ENCODE measurements around the gene ZBTB17. TPM values are rescaled to one million over a fixed set of nuclear protein-coding genes. Genes with fewer than 3 reads are reported as not detected.

Gene ZBTB17
- total RNA-seq, 1 donor from 2014 or later = 24.7 TPM

DNA sequence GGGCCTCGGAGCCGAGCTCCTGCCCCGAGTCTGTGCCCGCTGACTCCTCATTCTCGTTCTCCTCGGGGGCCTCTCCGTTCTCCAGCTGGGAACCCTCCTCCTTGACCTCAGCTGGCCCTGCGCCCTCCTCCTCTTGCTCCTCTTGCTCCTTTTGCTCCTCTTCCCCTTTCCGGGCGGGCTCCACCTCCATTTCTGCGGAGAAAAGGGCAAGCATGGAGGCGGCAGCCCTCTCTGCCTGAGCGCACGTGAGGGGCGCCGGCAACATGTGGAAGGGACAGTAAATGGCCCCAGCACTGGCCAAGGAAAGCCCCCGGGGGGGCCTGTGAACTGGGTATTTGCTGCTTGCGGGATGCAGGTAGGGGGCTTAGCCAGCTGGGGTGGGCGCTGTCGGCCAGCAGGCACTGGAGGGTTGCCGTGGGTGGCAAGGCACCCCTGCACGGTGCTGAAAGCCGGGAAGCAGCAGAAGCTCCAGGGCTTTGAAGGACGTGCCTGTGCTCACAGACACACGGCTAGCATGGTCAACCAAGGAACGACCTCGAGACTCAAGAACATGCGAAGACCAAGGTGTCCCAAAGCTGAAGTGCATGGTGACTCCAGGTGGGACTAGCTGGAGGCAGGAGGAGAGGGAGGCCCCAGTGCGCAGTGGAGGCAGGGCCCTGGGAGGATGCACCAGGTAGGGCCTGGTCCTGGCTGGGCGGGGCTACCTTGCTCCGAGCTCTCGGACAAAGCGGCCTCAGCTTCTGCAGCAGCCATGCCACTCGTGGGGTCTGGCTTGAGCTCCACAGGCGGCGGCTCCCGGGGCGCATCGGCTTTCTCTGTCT lies 30.7 kb downstream of the ZBTB17 start:
- H3K4me3 ChIP-seq = no peak overlapping the region
- H3K4me1 ChIP-seq = peaks cover 23% of the 10 kb centered on the region
- no peak for DNase-seq
- TF ChIP-seq, protein P1, sequence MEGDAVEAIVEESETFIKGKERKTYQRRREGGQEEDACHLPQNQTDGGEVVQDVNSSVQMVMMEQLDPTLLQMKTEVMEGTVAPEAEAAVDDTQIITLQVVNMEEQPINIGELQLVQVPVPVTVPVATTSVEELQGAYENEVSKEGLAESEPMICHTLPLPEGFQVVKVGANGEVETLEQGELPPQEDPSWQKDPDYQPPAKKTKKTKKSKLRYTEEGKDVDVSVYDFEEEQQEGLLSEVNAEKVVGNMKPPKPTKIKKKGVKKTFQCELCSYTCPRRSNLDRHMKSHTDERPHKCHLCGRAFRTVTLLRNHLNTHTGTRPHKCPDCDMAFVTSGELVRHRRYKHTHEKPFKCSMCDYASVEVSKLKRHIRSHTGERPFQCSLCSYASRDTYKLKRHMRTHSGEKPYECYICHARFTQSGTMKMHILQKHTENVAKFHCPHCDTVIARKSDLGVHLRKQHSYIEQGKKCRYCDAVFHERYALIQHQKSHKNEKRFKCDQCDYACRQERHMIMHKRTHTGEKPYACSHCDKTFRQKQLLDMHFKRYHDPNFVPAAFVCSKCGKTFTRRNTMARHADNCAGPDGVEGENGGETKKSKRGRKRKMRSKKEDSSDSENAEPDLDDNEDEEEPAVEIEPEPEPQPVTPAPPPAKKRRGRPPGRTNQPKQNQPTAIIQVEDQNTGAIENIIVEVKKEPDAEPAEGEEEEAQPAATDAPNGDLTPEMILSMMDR (IDR thresholded peaks at IDR 0.05; ENCODE audit: borderline replicate concordance) = no peak
- no peaks in the 10 kb centered on the region for H3K9me3 ChIP-seq (replicated peaks)
- intact Hi-C loops (cut with micrococcal nuclease) = no loop called here
- peaks cover 78% of the 10 kb centered on the region for H3K36me3 ChIP-seq
- no peaks in the 10 kb centered on the region for H3K27me3 ChIP-seq (ENCODE audit: low read depth)
- H3K27ac ChIP-seq (replicated peaks) = no peak overlapping the region

DNA sequence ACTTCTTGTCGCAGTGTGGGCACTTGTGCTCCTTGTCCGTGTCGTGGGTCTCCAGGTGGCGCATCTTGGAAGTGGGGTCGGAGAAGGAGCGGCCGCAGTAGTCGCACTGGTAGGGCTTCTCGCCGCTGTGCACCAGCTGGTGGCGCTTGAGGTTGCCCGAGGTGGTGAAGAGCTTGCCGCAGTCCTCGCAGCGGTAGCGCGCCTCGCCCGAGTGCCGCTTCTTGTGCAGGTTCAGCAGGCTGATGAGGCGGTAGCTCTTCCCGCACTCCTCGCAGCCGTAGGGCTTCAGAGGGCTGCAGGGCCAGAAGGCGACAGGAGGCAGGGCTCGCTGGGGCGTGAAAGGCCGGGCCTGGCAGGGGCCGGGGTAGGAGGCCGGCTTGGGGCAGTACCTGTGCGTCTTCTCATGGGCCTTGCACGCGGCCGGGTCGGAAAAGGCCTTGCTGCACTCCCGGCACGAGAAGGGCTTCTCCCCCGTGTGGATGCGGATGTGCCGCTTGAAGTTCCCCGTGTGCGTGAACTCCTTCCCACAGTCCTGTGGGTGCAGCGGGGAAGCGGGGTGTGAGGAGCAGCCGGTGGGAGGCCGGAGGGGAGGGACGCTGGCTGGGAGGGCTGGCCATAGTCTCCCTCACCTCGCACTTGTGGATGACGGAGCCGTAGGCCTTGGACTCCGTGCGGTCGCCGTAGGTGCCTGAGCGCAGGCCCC lies 31.4 kb downstream of the ZBTB17 start:
- DNase-seq = no peak
- intact Hi-C loops (cut with micrococcal nuclease) = no loop called here
- Histone ChIP-seq H3K4me1 (peaks cover 21% of the 10 kb centered on the region), H3K36me3 (peaks cover 86% of the 10 kb centered on the region), H3K9me3 (replicated peaks) (no peaks in the 10 kb centered on the region), H3K4me3 (no peak overlapping the region), H3K27me3 (ENCODE audit: low read depth) (no peaks in the 10 kb centered on the region), H3K27ac (replicated peaks) (no peak overlapping the region)
- TF ChIP-seq, protein P1 (IDR thresholded peaks at IDR 0.05; ENCODE audit: borderline replicate concordance) = no peak

DNA sequence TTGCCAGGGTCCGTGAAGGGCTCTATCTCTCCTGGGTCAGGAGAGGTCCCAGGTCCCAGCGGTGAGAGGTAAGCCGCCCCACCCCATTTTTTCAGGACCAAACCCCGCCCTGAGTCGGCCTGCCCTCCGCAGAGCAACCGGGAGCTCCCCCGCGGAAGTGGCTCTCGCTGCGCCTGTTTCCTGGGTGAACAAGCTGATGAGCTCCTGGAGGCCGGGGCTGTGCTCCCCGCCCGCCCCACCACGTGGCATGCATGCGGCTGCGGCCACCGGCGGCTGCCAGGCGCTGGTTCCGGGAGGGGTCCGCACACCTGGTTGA lies 32.0 kb downstream of the ZBTB17 start:
- intact Hi-C loops (cut with micrococcal nuclease) = no loop called here
- Histone ChIP-seq H3K27ac (replicated peaks) (no peak overlapping the region), H3K27me3 (ENCODE audit: low read depth) (no peaks in the 10 kb centered on the region), H3K9me3 (replicated peaks) (no peaks in the 10 kb centered on the region), H3K4me1 (peaks cover 21% of the 10 kb centered on the region), H3K4me3 (no peak overlapping the region), H3K36me3 (peaks cover 91% of the 10 kb centered on the region)
- TF ChIP-seq, protein P1 (IDR thresholded peaks at IDR 0.05; ENCODE audit: borderline replicate concordance) = no peak
- no peak for DNase-seq

DNA sequence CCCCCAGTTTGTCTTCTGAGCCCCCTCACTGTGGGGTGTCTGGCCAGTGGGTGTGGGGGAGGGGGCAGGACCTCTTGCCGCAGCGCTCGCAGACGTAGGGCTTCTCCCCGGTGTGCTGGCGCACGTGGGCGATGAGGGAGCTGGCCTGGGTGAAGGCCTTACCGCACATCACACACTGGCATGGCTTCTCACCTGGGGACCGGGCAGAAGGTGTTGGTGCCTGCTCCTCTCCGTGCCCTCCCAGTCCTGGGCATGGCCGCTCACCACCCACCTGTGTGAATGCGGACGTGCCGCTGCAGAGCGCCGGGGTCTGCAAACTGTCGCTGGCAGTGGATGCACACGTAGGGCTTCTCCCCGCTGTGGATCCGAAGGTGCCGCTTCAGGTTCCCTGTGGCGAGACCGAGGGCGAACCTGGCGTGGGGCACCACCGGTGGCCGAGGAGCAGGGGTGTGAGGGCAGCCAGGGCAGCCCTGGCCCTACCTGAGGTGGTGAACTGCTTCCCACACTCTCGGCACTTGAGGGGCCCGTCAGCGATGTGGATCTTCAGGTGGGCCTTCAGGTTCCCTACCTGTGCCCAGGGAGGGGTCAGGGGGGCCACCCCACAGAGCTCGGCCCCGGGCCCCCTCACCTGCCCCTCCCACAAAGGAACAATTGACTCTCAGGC lies 32.4 kb downstream of the ZBTB17 start:
- H3K4me1 ChIP-seq = peaks cover 20% of the 10 kb centered on the region
- H3K27me3 ChIP-seq (ENCODE audit: low read depth) = no peaks in the 10 kb centered on the region
- peaks cover 96% of the 10 kb centered on the region for H3K36me3 ChIP-seq
- H3K4me3 ChIP-seq = no peak overlapping the region
- no peak overlapping the region for H3K27ac ChIP-seq (replicated peaks)
- intact Hi-C loops (cut with micrococcal nuclease) = no loop called here
- no peaks in the 10 kb centered on the region for H3K9me3 ChIP-seq (replicated peaks)
- TF ChIP-seq, protein P1 (IDR thresholded peaks at IDR 0.05; ENCODE audit: borderline replicate concordance) = no peak
- no peak for DNase-seq

DNA sequence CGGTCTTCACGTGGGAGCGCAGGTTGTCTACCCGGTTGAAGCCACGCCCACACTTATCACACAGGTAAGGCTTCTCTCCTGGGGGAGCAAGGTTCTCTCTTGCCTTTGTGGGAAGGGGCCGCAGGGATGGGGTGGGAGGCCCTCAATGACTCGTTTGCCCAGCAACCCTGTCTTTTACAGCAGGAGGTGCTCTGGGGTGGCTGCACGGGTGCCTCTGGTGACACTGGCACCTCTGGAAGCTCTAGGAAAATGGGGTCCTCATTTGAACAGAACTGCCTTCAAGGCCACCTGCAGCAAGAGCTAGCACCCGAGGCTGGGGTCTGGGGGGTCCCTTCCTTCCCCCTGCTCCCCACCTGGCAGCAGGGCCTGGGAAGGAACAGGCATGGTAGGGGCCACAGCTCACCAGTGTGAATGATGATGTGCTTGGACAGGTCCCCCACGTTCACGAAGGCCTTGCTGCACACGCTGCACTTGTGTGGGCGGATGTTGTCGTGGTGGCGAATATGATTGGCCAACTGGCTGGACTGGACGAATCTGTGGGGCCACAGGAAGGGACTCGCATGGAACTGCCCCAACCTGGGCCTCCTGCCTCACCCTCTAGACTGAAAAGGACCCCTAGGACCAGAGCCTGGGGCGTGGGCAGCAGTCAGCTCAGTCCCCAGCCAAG lies 33.1 kb downstream of the ZBTB17 start:
- no peak overlapping the region for H3K27ac ChIP-seq (replicated peaks)
- no peaks in the 10 kb centered on the region for H3K9me3 ChIP-seq (replicated peaks)
- no peak for DNase-seq
- intact Hi-C loops (cut with micrococcal nuclease) = no loop called here
- H3K4me3 ChIP-seq = no peak overlapping the region
- H3K36me3 ChIP-seq = peaks cover 100% of the 10 kb centered on the region
- peaks cover 18% of the 10 kb centered on the region for H3K4me1 ChIP-seq
- TF ChIP-seq, protein P1 (IDR thresholded peaks at IDR 0.05; ENCODE audit: borderline replicate concordance) = no peak
- H3K27me3 ChIP-seq (ENCODE audit: low read depth) = no peaks in the 10 kb centered on the region
